Measurements from ENCODE around the gene BARD1. TPM values are rescaled to one million over a fixed set of nuclear protein-coding genes. Genes with fewer than 3 reads are reported as not detected.
"Not testable (repeated sequence)": the region's sequence is repeated elsewhere in the genome, so short reads cannot be mapped to it uniquely, and the experiment has no call there.

Gene BARD1
- total RNA-seq, 2 donors from 2014 or later, result 8.4 to 12.0 TPM

DNA sequence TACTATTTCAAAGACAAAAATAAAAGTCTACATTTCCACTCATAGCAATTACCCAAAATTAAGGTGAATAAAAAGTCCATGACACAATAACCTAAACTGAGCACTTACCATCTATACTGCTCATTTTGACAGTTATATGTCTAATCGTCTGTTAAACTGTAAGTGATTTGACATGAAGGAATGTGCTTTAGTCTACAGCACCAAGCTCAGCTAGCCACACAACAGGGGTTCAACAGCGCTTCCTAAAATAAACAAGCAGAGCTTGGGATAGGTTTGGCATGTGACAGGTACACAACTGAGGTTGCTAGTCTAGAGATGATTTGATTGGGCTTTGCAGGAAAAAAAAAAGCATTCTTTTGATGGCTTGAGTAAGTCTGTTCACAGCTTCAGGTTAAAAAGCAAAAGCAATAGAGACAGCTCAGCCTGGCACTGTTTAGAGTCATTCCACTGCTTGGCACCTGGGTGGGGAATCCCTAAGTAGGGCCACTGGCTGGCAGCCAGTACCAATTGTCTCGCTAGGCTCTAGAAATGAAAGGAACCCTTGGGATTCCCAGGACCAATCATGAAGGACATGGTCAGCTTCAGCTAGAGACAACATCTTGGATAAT is 78.6 kb downstream of the BARD1 start:
- no peaks in the 10 kb centered on the region for H3K4me1 ChIP-seq (replicated peaks)
- TF ChIP-seq POLR2AphosphoS5 (IDR thresholded peaks at IDR 0.05) (no peak), POLR2A (IDR thresholded peaks at IDR 0.05) (no peak)
- TF ChIP-seq, protein P1, sequence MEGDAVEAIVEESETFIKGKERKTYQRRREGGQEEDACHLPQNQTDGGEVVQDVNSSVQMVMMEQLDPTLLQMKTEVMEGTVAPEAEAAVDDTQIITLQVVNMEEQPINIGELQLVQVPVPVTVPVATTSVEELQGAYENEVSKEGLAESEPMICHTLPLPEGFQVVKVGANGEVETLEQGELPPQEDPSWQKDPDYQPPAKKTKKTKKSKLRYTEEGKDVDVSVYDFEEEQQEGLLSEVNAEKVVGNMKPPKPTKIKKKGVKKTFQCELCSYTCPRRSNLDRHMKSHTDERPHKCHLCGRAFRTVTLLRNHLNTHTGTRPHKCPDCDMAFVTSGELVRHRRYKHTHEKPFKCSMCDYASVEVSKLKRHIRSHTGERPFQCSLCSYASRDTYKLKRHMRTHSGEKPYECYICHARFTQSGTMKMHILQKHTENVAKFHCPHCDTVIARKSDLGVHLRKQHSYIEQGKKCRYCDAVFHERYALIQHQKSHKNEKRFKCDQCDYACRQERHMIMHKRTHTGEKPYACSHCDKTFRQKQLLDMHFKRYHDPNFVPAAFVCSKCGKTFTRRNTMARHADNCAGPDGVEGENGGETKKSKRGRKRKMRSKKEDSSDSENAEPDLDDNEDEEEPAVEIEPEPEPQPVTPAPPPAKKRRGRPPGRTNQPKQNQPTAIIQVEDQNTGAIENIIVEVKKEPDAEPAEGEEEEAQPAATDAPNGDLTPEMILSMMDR (IDR thresholded peaks at IDR 0.05), result no peak
- no peaks in the 10 kb centered on the region for H3K27me3 ChIP-seq (replicated peaks; ENCODE audit: insufficient read depth)
- H3K36me3 ChIP-seq, result no peaks in the 10 kb centered on the region
- intact Hi-C loops (cut with DNase I), result no loop called here
- DNase-seq (ENCODE audit: low spot score), result no peak
- no peaks in the 10 kb centered on the region for H3K9me3 ChIP-seq
- H3K27ac ChIP-seq, result no peak overlapping the region
- 61% methylated on average over 3 of the region's 3 CpGs for WGBS
- H3K4me3 ChIP-seq, result no peak overlapping the region

GRCh38 chr2:214730248-214730647 is 79.2 kb downstream of the BARD1 start:
- no peaks in the 10 kb centered on the region for H3K9me3 ChIP-seq
- WGBS, result 50% methylated on average over 3 of the region's 3 CpGs
- H3K27me3 ChIP-seq (replicated peaks; ENCODE audit: insufficient read depth), result no peaks in the 10 kb centered on the region
- H3K27ac ChIP-seq, result no peak overlapping the region
- no peak for DNase-seq (ENCODE audit: low spot score)
- intact Hi-C loops (cut with DNase I), result no loop called here
- H3K4me1 ChIP-seq (replicated peaks), result no peaks in the 10 kb centered on the region
- TF ChIP-seq POLR2A (IDR thresholded peaks at IDR 0.05), result no peak
- TF ChIP-seq, protein P1 (IDR thresholded peaks at IDR 0.05), result no peak
- no peak for TF ChIP-seq POLR2AphosphoS5 (IDR thresholded peaks at IDR 0.05)
- no peaks in the 10 kb centered on the region for H3K36me3 ChIP-seq
- H3K4me3 ChIP-seq, result no peak overlapping the region

DNA sequence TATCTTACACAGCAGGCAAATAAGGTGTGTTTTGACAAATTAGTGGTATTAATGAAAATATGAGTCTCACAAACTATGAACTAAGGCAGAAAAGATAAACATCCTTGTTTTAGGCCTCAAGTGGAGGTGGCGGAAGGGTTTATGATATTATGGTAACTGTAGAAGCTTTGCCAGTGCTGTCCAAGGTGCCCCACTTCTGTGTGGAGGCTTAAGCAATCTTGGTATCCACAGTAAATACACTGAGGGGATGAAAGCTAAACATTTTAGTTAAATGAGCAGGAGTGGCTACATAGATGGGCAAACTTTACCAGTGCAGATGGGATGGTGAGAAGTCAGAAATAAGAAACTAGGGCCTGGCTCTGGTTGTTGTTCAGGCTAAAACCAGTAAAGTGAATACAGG is 84.7 kb downstream of the BARD1 start:
- H3K9me3 ChIP-seq, result no peaks in the 10 kb centered on the region
- intact Hi-C loops (cut with DNase I), result no loop called here
- H3K4me3 ChIP-seq, result no peak overlapping the region
- no peaks in the 10 kb centered on the region for H3K4me1 ChIP-seq (replicated peaks)
- 100% methylated on average over 1 of the region's 1 CpG for WGBS
- no peaks in the 10 kb centered on the region for H3K36me3 ChIP-seq
- no peak overlapping the region for H3K27ac ChIP-seq
- no peaks in the 10 kb centered on the region for H3K27me3 ChIP-seq (replicated peaks; ENCODE audit: insufficient read depth)
- TF ChIP-seq POLR2AphosphoS5 (IDR thresholded peaks at IDR 0.05) (no peak), POLR2A (IDR thresholded peaks at IDR 0.05) (no peak)
- TF ChIP-seq, protein P1 (IDR thresholded peaks at IDR 0.05), result no peak
- DNase-seq (ENCODE audit: low spot score), result no peak

GRCh38 chr2:214717837-214718236 is 91.6 kb downstream of the BARD1 start:
- H3K9me3 ChIP-seq; H3K36me3 ChIP-seq; H3K4me3 ChIP-seq; H3K4me1 ChIP-seq (replicated peaks); DNase-seq (ENCODE audit: low spot score); H3K27ac ChIP-seq; H3K27me3 ChIP-seq (replicated peaks; ENCODE audit: insufficient read depth); intact Hi-C loops (cut with DNase I): not testable (repeated sequence)
- WGBS, result 94% methylated on average over 3 of the region's 3 CpGs

GRCh38 chr2:214716811-214717560 is 92.5 kb downstream of the BARD1 start:
- no peak overlapping the region for H3K4me3 ChIP-seq
- intact Hi-C loops (cut with DNase I), result no loop called here
- no peaks in the 10 kb centered on the region for H3K27me3 ChIP-seq (replicated peaks; ENCODE audit: insufficient read depth)
- no peak overlapping the region for H3K27ac ChIP-seq
- DNase-seq (ENCODE audit: low spot score), result no peak
- no peaks in the 10 kb centered on the region for H3K36me3 ChIP-seq
- no peaks in the 10 kb centered on the region for H3K4me1 ChIP-seq (replicated peaks)
- WGBS, result 92% methylated on average over 12 of the region's 12 CpGs
- H3K9me3 ChIP-seq, result no peaks in the 10 kb centered on the region
- no peak for TF ChIP-seq POLR2A (IDR thresholded peaks at IDR 0.05)
- TF ChIP-seq POLR2AphosphoS5 (IDR thresholded peaks at IDR 0.05), result no peak
- TF ChIP-seq, protein P1 (IDR thresholded peaks at IDR 0.05), result no peak
